SK-N-SH treated with all-trans-retinoic acid at 6 μM for 48 hours (cell line): ENCODE measurements around the gene ARHGAP33.

Source experiments
- ATAC-seq: fragments of 200-7000 bp; cut with Tn5 transposase; 3 replicates; pipeline ENCODE4 v1.9.1; 2020; ENCODE audit warnings: mild to moderate bottlenecking, moderate library complexity
- ARNTL ChIP-seq: fragments of 450-650 bp; formaldehyde crosslinking; IDR thresholded peaks from 2 replicates; pipeline ENCODE4 v1.5.0; 2020; ENCODE audit warnings: low read depth, mild to moderate bottlenecking, moderate library complexity, borderline replicate concordance
- BACH2 ChIP-seq: fragments of 250-450 bp; sonication (Bioruptor Pico); IDR thresholded peaks from 2 replicates; pipeline ENCODE4 v1.9.0; 2021; ENCODE audit warnings: mild to moderate bottlenecking, borderline replicate concordance
- CREB5 ChIP-seq: fragments of 250-450 bp; sonication (Bioruptor Pico); IDR thresholded peaks from 2 replicates; pipeline ENCODE4 v1.5.1; 2020; ENCODE audit warnings: low read depth, mild to moderate bottlenecking, moderate library complexity
- CSDC2 ChIP-seq: fragments of 250-450 bp; sonication (Bioruptor Pico); IDR thresholded peaks from 2 replicates; pipeline ENCODE4 v1.5.0; 2020; ENCODE audit warnings: mild to moderate bottlenecking, moderate library complexity
- CSRNP3 ChIP-seq: fragments of 250-450 bp; sonication (Bioruptor Pico); IDR thresholded peaks from 2 replicates; pipeline ENCODE4 v1.5.1; 2021; ENCODE audit warnings: mild to moderate bottlenecking, moderate library complexity
- ESRRG ChIP-seq: fragments of 250-450 bp; sonication (Bioruptor Pico); IDR thresholded peaks from 2 replicates; pipeline ENCODE4 v1.6.1; 2021; ENCODE audit warnings: mild to moderate bottlenecking
- GLIS3 ChIP-seq: fragments of 250-450 bp; sonication (Bioruptor Pico); IDR thresholded peaks from 2 replicates; pipeline ENCODE4 v1.5.0; 2020; ENCODE audit warnings: mild to moderate bottlenecking, moderate library complexity
- OSR1 ChIP-seq: fragments of 250-450 bp; sonication (Bioruptor Pico); IDR thresholded peaks from 2 replicates; pipeline ENCODE4 v1.8.0; 2022; ENCODE audit warnings: moderate library complexity, mild to moderate bottlenecking, inconsistent platforms
- PATZ1 ChIP-seq: fragments of 250-450 bp; sonication (Bioruptor Pico); IDR thresholded peaks from 2 replicates; pipeline ENCODE4 v1.8.0; 2020; ENCODE audit warnings: mild to moderate bottlenecking, moderate library complexity, borderline replicate concordance
- PPARA ChIP-seq: fragments of 250-450 bp; sonication (Bioruptor Pico); IDR thresholded peaks from 2 replicates; pipeline ENCODE4 v1.5.0; 2020; ENCODE audit warnings: mild to moderate bottlenecking, borderline replicate concordance
- RARB ChIP-seq: fragments of 250-450 bp; sonication (Bioruptor Pico); IDR thresholded peaks from 2 replicates; pipeline ENCODE4 v1.8.0; 2021; ENCODE audit warnings: mild to moderate bottlenecking, moderate library complexity
- TCF4 ChIP-seq: fragments of 250-450 bp; sonication (Bioruptor Pico); IDR thresholded peaks from 2 replicates; pipeline ENCODE4 v1.8.0; 2021; ENCODE audit warnings: mild to moderate bottlenecking, moderate library complexity, borderline replicate concordance
- TSHZ2 ChIP-seq: fragments of 250-450 bp; sonication (Bioruptor Pico); IDR thresholded peaks from 2 replicates; pipeline ENCODE4 v1.5.0; 2020; ENCODE audit warnings: mild to moderate bottlenecking, moderate library complexity
- ZC3H10 ChIP-seq: fragments of 250-450 bp; sonication (Bioruptor Pico); IDR thresholded peaks from 2 replicates; pipeline ENCODE4 v1.5.1; 2021; ENCODE audit warnings: mild to moderate bottlenecking, moderate library complexity
- ZFP3 ChIP-seq: fragments of 250-450 bp; sonication (Bioruptor Pico); IDR thresholded peaks from 2 replicates; pipeline ENCODE4 v1.5.0; 2020; ENCODE audit warnings: mild to moderate bottlenecking, moderate library complexity
- ZFP30 ChIP-seq: fragments of 450-650 bp; formaldehyde crosslinking; IDR thresholded peaks from 2 replicates; pipeline ENCODE4 v1.5.0; 2022; ENCODE audit warnings: mild to moderate bottlenecking, moderate library complexity
- ZNF565 ChIP-seq: fragments of 450-650 bp; formaldehyde crosslinking; conservative IDR thresholded peaks from 2 replicates; pipeline ENCODE4 v1.5.0; 2020; ENCODE audit warnings: low read depth, mild to moderate bottlenecking, moderate library complexity
- ZNF70 ChIP-seq: fragments of 450-650 bp; formaldehyde crosslinking; IDR thresholded peaks from 2 replicates; pipeline ENCODE4 v1.5.0; 2020; ENCODE audit warnings: mild to moderate bottlenecking, moderate library complexity
- ZNF8 ChIP-seq: fragments of 450-650 bp; formaldehyde crosslinking; IDR thresholded peaks from 2 replicates; pipeline ENCODE4 v1.5.0; 2020; ENCODE audit warnings: mild to moderate bottlenecking, moderate library complexity

The ARHGAP33 gene

GRCh38 chr19:35785339-35785627 is 9.9 kb downstream of the ARHGAP33 start:
- no peak for ATAC-seq
- TF ChIP-seq ARNTL = no peak
- no peak for TF ChIP-seq CSRNP3 (CRISPR knock-in tag)
- TF ChIP-seq ZFP3 (CRISPR knock-in tag) = no peak
- no peak for TF ChIP-seq ZNF565

GRCh38 chr19:35786299-35787160 is 11.2 kb downstream of the ARHGAP33 start:
- TF ChIP-seq CSDC2 (CRISPR knock-in tag) = no peak
- no peak for TF ChIP-seq ZFP30 (CRISPR knock-in tag)
- TF ChIP-seq BACH2 (CRISPR knock-in tag) = no peak
- TF ChIP-seq, all 23 proteins: peak for 0
- no peak for ATAC-seq

GRCh38 chr19:35787227-35787799 is 11.9 kb downstream of the ARHGAP33 start:
- TF ChIP-seq OSR1 (CRISPR knock-in tag) = no peak
- TF ChIP-seq ESRRG (CRISPR knock-in tag) = no peak
- no peak for TF ChIP-seq TSHZ2 (CRISPR knock-in tag)
- no peak for TF ChIP-seq ZFP3 (CRISPR knock-in tag)
- no peak for TF ChIP-seq TCF4 (CRISPR knock-in tag)
- TF ChIP-seq GLIS3 (CRISPR knock-in tag) = no peak
- TF ChIP-seq ZC3H10 (CRISPR knock-in tag) = no peak
- no peak for TF ChIP-seq ARNTL
- no peak for TF ChIP-seq BACH2 (CRISPR knock-in tag)

GRCh38 chr19:35788205-35788960 is 13.0 kb downstream of the ARHGAP33 start:
- ATAC-seq = no peak
- TF ChIP-seq OSR1 (CRISPR knock-in tag) = no peak
- no peak for TF ChIP-seq ZNF70 (CRISPR knock-in tag)
- no peak for TF ChIP-seq BACH2 (CRISPR knock-in tag)
- no peak for TF ChIP-seq ZNF565
- no peak for TF ChIP-seq PPARA (CRISPR knock-in tag)
- no peak for TF ChIP-seq RARB
- TF ChIP-seq ZFP30 (CRISPR knock-in tag) = no peak
- no peak for TF ChIP-seq ZC3H10 (CRISPR knock-in tag)
- no peak for TF ChIP-seq CREB5 (CRISPR knock-in tag)
- no peak for TF ChIP-seq ESRRG (CRISPR knock-in tag)
- no peak for TF ChIP-seq PATZ1
- no peak for TF ChIP-seq ZFP3 (CRISPR knock-in tag)
- TF ChIP-seq ZNF8 (CRISPR knock-in tag) = no peak
- TF ChIP-seq GLIS3 (CRISPR knock-in tag) = no peak
- no peak for TF ChIP-seq TCF4 (CRISPR knock-in tag)

More at GRCh38 chr19:35787227-35787799, 11.9 kb downstream of the ARHGAP33 start:
- ATAC-seq = no peak
